Activated B cell treated with CpG ODN at 0.5 μM for 24 hours (primary cell): ENCODE measurements around the gene NHEJ1. TPM values are rescaled to one million over a fixed set of nuclear protein-coding genes. Genes with fewer than 3 reads are reported as not detected.
"Not testable (repeated sequence)": the region's sequence is repeated elsewhere in the genome, so short reads cannot be mapped to it uniquely, and the experiment has no call there.

Experiments
- ATAC-seq: fragments of 200-7000 bp; cut with Tn5 transposase; one replicate; pipeline ENCODE4 v1.10.0; 2021; ENCODE audit warnings: low read depth, mild to moderate bottlenecking, moderate library complexity
- CTCF ChIA-PET: fragments of 350-600 bp; sonication (Branson Sonifier 250); formaldehyde crosslinking; loops from one replicate; lab custom pipeline; 2021; ENCODE audit warnings: antibody characterized with exemption; lab: Charles Lee
- POLR2A ChIA-PET: fragments of 350-600 bp; sonication (Branson Sonifier 250); formaldehyde crosslinking; loops from one replicate; lab custom pipeline; 2021; ENCODE audit warnings: antibody characterized with exemption; lab: Charles Lee
- DNase-seq: peaks from one replicate; pipeline ENCODE4 v3.0.0; 2022
- H3K27ac Mint-ChIP-seq: one replicate; pipeline ENCODE4 v1.8.0; 2020; ENCODE audit warnings: mixed read lengths
- H3K27me3 Mint-ChIP-seq: one replicate; pipeline ENCODE4 v1.8.0; 2021; ENCODE audit warnings: mixed read lengths
- H3K36me3 Mint-ChIP-seq: one replicate; pipeline ENCODE4 v1.8.0; 2021; ENCODE audit warnings: low read depth, mixed read lengths
- H3K4me1 Mint-ChIP-seq: one replicate; pipeline ENCODE4 v1.8.0; 2021; ENCODE audit warnings: mixed read lengths
- H3K4me3 Mint-ChIP-seq: one replicate; pipeline ENCODE4 v1.8.0; 2020; ENCODE audit warnings: mild to moderate bottlenecking, mixed read lengths
- H3K9me3 Mint-ChIP-seq: one replicate; pipeline ENCODE4 v1.8.0; 2020; ENCODE audit warnings: mixed read lengths
- intact Hi-C: fragments of 100-400 bp; cut with micrococcal nuclease; formaldehyde crosslinking; loops from one replicate; pipeline ENCODE4 v1.15.1; 2024
- total RNA-seq: library from RNA; stranded (reverse); gene quantifications from 2 replicates; pipeline ENCODE4 v1.2.3, GENCODE V29; 2022
- TF ChIP-seq, protein P1 (sequence below): fragments of 200-600 bp; IDR thresholded peaks from one replicate; pipeline ENCODE4 v1.8.0; 2022; ENCODE audit warnings: antibody characterized with exemption, mild to moderate bottlenecking

NHEJ1 gene
- total RNA-seq, 1 donor from 2014 or later, result 19.1 TPM

DNA sequence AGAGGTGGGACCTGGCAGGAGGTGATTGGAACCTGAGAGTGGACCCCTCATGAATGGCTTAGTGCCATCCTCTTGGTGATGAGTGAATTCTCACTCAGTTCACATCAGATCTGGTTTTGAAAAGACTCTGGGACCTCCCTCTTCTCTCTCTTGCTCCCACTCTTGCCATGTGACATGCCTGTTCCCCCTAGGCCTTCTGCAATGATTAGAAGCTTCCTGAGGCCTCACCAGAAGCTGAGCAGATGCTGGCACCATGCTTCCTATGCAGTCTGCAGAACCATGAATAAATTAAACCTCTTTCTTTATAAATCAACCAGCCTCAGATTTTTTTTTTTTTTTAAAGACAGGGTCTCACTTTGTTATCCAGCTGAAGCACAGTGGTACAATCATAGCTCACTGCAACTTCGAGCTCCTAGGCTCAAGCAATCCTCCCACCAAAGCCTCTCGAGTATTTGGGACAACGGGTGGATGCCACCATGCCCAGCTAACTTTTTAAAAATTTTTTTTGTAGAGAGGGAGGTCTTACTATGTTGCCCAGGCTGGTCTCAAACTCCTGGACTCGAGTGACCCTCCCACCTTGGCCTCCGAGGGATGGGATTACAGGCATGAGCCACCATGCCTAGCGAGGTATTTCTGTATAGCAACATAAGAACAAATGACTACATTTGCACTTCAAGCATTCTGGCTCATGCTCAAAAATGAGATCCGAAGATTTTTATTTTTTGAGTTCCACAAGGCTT is 44.0 kb upstream of the NHEJ1 start:
- POLR2A ChIA-PET, result interaction anchor here (1.1 kb wide), 1 partner anchor 28 kb away, joined by 4 read pairs; the partner anchor contains the start of gene CNPPD1
- Mint-ChIP-seq H3K27ac (no peak overlapping the region), H3K9me3 (no peaks in the 10 kb centered on the region), H3K27me3 (no peaks in the 10 kb centered on the region), H3K36me3 (peaks cover 17% of the 10 kb centered on the region), H3K4me3 (no peak overlapping the region), H3K4me1 (peaks cover 19% of the 10 kb centered on the region)
- DNase-seq, result no peak
- TF ChIP-seq, protein P1, sequence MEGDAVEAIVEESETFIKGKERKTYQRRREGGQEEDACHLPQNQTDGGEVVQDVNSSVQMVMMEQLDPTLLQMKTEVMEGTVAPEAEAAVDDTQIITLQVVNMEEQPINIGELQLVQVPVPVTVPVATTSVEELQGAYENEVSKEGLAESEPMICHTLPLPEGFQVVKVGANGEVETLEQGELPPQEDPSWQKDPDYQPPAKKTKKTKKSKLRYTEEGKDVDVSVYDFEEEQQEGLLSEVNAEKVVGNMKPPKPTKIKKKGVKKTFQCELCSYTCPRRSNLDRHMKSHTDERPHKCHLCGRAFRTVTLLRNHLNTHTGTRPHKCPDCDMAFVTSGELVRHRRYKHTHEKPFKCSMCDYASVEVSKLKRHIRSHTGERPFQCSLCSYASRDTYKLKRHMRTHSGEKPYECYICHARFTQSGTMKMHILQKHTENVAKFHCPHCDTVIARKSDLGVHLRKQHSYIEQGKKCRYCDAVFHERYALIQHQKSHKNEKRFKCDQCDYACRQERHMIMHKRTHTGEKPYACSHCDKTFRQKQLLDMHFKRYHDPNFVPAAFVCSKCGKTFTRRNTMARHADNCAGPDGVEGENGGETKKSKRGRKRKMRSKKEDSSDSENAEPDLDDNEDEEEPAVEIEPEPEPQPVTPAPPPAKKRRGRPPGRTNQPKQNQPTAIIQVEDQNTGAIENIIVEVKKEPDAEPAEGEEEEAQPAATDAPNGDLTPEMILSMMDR, result no peak
- intact Hi-C loops, result no loop called here
- no peak for ATAC-seq
- CTCF ChIA-PET, result no interaction called here

DNA sequence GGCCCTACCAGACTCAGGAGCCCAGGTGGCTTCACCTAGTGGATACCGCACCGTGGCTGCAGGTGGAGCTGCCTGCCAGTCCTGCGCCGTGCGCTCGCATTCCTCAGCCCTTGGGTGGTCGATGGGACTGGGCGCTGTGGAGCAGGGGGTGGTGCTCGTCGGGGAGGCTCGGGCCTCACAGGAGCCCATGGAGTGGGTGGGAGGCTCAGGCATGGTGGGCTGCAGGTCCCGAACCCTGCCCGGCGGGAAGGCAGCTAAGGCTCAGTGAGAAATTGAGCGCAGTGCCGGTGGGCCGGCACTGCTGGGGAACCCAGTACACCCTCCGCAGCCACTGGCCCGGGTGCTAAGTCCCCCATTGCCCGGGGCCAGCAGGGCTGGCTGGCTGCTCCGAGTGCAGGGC is 40.7 kb upstream of the NHEJ1 start:
- H3K4me3 Mint-ChIP-seq, H3K27ac Mint-ChIP-seq, CTCF ChIA-PET, H3K9me3 Mint-ChIP-seq, intact Hi-C loops, H3K4me1 Mint-ChIP-seq, H3K27me3 Mint-ChIP-seq, DNase-seq, H3K36me3 Mint-ChIP-seq, ATAC-seq: not testable (repeated sequence)
- POLR2A ChIA-PET, result interaction anchor here (1.2 kb wide), 1 partner anchor 78 kb away, joined by 3 read pairs; the partner anchor contains the start of gene DNAJB2

DNA sequence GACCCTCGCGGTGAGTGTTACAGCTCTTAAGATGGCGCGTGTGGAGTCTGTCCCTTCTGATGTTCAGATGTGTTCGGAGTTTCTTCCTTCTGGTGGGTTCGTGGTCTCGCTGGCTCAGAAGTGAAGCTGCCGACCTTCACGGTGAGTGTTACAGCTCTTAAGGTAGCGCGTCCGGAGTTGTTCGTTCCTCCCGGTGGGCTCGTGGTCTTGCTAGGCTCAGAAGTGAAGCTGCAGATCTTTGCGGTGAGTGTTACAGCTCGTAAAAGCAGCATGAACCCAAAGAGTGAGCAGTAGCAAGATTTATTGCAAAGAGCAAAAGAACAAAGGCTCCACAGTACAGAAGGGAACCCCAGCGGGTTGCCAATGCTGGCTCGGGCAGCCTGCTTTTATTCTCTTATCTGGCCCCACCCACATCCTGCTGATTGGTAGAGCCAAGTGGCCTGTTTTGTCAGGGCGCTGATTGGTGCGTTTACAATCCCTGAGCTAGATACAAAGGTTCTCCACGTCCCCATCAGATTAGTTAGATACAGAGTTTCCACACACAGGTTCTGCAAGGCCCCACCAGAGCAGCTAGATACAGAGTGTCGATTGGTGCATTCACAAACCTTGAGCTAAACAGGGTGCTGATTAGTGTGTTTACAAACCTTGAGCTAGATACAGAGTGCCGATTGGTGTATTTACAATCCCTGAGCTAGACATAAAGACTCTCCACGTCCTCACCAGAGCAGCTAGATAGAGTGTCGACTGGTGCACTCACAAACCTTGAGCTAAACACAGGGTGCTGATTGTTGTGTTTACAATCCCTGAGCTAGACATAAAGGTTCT is 40.1 kb upstream of the NHEJ1 start:
- H3K9me3 Mint-ChIP-seq, H3K36me3 Mint-ChIP-seq, H3K4me1 Mint-ChIP-seq, CTCF ChIA-PET, H3K27me3 Mint-ChIP-seq, ATAC-seq, intact Hi-C loops, H3K4me3 Mint-ChIP-seq, H3K27ac Mint-ChIP-seq, DNase-seq: not testable (repeated sequence)
- POLR2A ChIA-PET, result interaction anchor here (1.2 kb wide), 1 partner anchor 78 kb away, joined by 3 read pairs; the partner anchor contains the start of gene DNAJB2

DNA sequence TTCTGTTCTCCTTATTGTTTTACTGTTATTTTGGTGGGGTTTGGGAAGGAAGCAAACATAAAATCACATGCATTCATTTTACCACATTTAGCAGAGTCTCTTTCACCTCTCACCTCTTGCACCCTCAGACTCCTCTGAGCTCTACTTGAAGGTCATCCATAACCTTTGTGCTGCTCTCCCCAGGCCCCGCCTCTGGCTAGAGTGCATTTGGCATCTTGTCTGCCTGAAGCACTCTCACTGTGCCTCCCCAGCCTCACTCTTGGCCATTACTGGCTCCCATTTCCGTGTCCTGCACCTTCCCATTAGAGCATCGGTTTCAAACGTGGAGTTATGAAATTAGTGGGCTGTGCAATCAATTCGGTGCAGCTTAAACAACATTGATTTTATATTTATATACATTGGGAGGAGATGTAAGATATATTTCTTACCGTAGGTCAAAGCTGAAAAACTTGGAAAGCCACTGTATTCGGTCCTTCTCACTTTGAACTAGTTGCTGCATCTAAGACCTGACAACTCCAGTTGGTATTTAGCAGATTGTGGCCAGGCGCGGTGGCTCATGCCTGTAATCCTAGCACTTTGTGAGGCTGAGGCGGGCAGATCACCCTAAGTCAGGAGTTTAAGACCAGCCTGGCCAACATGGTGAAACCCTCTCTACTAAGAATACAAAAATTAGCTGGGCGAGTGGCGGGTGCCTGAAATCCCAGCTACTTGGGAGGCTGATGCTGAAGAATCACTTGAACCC is 39.0 kb upstream of the NHEJ1 start:
- intact Hi-C loops, result no loop called here
- ATAC-seq, result no peak

DNA sequence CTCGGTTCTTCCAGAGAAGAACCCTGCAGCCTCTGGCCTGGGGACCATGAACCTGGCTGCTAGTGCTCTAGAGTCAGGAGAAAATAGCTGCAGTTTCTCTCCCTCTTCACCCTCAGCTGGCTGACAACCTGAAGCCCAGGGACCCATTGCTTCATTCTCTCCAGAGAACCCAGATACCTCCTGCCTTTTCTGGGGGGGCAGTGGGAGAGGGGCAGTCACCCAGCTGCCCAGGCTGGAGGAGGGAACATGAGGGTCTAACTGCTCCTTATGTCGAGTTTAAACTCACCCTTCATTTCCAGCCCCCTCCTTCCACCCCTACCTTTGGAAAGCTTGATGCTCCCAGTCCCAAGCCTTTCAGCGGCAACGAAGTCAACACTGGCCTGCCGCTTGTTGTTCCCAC is 38.4 kb upstream of the NHEJ1 start:
- H3K36me3 Mint-ChIP-seq, result no peaks in the 10 kb centered on the region
- DNase-seq (no peak), ATAC-seq (no peak)
- POLR2A ChIA-PET, result no interaction called here
- no peaks in the 10 kb centered on the region for H3K4me1 Mint-ChIP-seq
- no peak overlapping the region for H3K27ac Mint-ChIP-seq
- no peaks in the 10 kb centered on the region for H3K9me3 Mint-ChIP-seq
- intact Hi-C loops, result no loop called here
- CTCF ChIA-PET, result no interaction called here
- TF ChIP-seq, protein P1, result no peak
- no peak overlapping the region for H3K4me3 Mint-ChIP-seq
- peaks cover 6% of the 10 kb centered on the region for H3K27me3 Mint-ChIP-seq

More for the DNA sequence above, 39.0 kb upstream of the NHEJ1 start:
- no peaks in the 10 kb centered on the region for H3K36me3 Mint-ChIP-seq
- H3K9me3 Mint-ChIP-seq, result no peaks in the 10 kb centered on the region
- no peak overlapping the region for H3K27ac Mint-ChIP-seq
- POLR2A ChIA-PET, result no interaction called here
- no peak overlapping the region for H3K4me3 Mint-ChIP-seq
- no peaks in the 10 kb centered on the region for H3K4me1 Mint-ChIP-seq
- TF ChIP-seq, protein P1, result no peak
- CTCF ChIA-PET, result no interaction called here
- peaks cover 6% of the 10 kb centered on the region for H3K27me3 Mint-ChIP-seq
- DNase-seq, result no peak
